ENCODE measurements around the gene TMED8.
"Not testable (repeated sequence)": the region's sequence is repeated elsewhere in the genome, so short reads cannot be mapped to it uniquely, and the experiment has no call there.

TMED8 gene

DNA sequence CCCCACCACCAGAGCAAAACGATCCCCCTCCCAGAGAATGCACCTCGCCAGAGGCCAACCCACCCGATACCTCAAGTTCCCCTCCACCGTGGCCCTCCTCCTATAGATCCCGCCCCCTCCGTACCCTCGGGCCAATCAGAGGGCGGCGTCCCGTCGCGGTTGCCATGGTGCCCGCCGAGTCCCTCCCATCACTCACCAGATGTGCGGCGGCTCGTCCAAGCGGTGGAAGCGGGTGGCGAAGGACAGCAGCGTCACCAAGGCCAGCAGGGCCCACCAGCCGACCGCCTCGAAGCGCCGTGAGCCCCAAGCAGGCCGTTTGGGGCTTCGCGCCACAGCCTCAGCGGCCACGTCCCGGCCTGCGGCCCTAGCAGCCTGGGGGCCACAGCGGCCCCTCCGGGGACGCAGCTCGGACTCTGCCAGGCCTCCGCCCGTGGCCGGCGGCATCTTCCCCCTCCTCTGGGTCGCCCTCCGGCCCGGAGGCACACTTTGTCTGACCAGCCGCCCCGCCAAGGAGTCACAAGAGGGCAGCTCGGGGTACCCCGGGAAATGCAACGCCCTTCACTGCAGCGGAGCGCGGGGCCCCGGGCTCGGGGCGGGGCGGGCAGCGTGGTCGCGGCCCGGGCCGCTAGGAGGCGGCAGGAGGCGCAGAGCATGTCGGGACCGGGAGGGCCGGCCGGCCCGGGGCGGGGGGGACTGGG lies 56.5 kb downstream of the TMED8 start, which contains the start of gene POMT2:
Gene POMT2, minus strand, starts transcription at position 646 of the 698 bp plus-strand sequence. Its CDS starts 202 bp downstream, at position 444.
- H3K27ac ChIP-seq: peak within 1 kb of the TSS; percentile 86
- TF ChIP-seq ZFX (IDR thresholded peaks at IDR 0.05) (peak; percentile 96), CTCF (conservative IDR thresholded peaks at IDR 0.05) (no peak; the same call in 1 of the 2 replicates)

DNA sequence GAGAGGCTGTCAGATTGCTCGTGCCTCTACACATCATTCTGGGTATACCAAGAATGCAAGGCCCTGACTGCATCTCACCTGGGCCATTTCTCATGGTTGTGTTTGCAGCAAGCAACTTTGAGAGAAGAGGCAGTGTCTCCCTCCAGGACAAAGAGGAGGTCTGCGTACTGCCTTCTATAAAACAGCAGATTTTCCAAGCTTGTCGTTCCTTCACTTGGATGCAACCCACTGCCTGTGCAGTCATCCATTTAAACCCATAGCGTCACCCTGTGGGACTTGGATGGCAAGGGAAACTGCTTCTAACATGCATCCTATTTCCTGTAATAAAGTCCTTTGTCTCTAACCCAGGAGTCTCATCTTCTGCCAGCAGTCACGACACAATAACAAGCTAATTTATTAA lies 57.5 kb downstream of the TMED8 start:
- no peak for TF ChIP-seq ZFX (IDR thresholded peaks at IDR 0.05)
- TF ChIP-seq CTCF (conservative IDR thresholded peaks at IDR 0.05): no peak
- no peak overlapping the region for H3K27ac ChIP-seq

DNA sequence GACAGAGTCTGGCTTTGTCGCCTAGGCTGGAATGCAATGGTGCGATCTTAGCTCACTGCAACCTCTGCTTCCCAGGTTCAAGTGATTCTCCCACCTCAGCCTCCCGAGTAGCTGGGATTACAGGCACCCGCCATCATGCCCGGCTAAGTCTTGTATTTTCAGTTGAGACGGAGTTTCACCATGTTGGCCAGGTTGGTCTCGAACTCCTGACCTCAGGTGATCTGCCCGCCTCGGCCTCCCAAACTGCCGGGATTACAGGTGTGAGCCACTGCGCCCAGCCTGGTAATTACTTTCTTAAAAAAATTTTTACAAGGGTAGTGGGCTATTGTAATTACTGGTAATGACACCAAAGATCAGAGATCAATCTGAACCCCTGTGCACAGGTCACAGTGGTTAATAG lies 58.1 kb downstream of the TMED8 start:
- not testable (repeated sequence) for H3K27ac ChIP-seq

DNA sequence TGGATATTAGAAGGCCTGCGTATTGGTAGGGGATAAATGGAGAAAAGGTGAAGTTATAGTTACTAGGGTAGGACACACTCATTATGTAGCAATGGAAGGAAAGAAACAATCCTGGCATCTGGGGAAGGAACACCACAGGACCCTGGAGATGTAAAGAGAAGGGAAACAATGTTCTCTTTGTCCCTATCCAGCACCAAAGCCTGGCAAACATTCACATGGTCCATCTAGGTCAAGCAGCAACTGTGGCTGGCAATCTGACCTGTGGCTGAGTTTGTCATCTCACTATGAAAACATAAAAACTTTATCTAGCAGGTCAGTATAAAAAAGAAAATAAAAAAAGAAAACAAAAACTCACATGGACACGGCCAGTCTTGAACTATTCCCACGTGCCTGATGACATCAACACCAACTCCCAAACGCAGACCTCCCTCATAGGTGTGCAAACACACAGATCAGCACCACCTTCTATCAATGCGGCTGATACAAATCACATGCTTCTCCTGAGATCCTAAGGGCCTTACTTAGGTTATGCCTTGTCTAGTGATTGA lies 58.8 kb downstream of the TMED8 start:
- TF ChIP-seq ZFX (IDR thresholded peaks at IDR 0.05) (no peak), CTCF (conservative IDR thresholded peaks at IDR 0.05) (no peak)
- no peak overlapping the region for H3K27ac ChIP-seq

GRCh38 chr14:77316872-77317301 lies 60.0 kb downstream of the TMED8 start:
- TF ChIP-seq CTCF (conservative IDR thresholded peaks at IDR 0.05): no peak
- TF ChIP-seq ZFX (IDR thresholded peaks at IDR 0.05): no peak
- H3K27ac ChIP-seq: peak overlapping the region; percentile 10; the same call in 1 of the 2 replicates

GRCh38 chr14:77316195-77316505 lies 60.7 kb downstream of the TMED8 start:
- peak; percentile 65 for TF ChIP-seq CTCF (conservative IDR thresholded peaks at IDR 0.05)
- no peak for TF ChIP-seq ZFX (IDR thresholded peaks at IDR 0.05)
- H3K27ac ChIP-seq: no peak overlapping the region

GRCh38 chr14:77314539-77315457 lies 62.1 kb downstream of the TMED8 start:
- TF ChIP-seq ZFX (IDR thresholded peaks at IDR 0.05) (no peak), CTCF (conservative IDR thresholded peaks at IDR 0.05) (no peak)
- H3K27ac ChIP-seq: peak overlapping the region; percentile 47; the same call in 1 of the 2 replicates
